ENCODE data around the gene PCGF2.

PCGF2 gene

GRCh38 chr17:38747463-38748148 is 530 bp downstream of the PCGF2 start:
- DNase-seq (ENCODE audit: extremely low read depth, low read depth): no peak
- peak overlapping the region; percentile 88 for H3K4me3 ChIP-seq (replicated peaks; ENCODE audit: low read depth, low read length)
- no peak for TF ChIP-seq CTCF (IDR thresholded peaks at IDR 0.05; ENCODE audit: low read depth, low read length, missing control alignments)

- no peak for DNase-seq (ENCODE audit: extremely low read depth, low read depth)
- no peak for TF ChIP-seq CTCF (IDR thresholded peaks at IDR 0.05; ENCODE audit: low read depth, low read length, missing control alignments)
- peak overlapping the region; percentile 88 for H3K4me3 ChIP-seq (replicated peaks; ENCODE audit: low read depth, low read length)
Measured at GRCh38 chr17:38746849-38747462, 1.2 kb downstream of the PCGF2 start.

GRCh38 chr17:38746004-38746848 is 1.9 kb downstream of the PCGF2 start:
- TF ChIP-seq CTCF (IDR thresholded peaks at IDR 0.05; ENCODE audit: low read depth, low read length, missing control alignments): no peak
- peak overlapping the region; percentile 88 for H3K4me3 ChIP-seq (replicated peaks; ENCODE audit: low read depth, low read length)
- DNase-seq (ENCODE audit: extremely low read depth, low read depth): no peak

GRCh38 chr17:38745545-38745944 is 2.6 kb downstream of the PCGF2 start:
- DNase-seq (ENCODE audit: extremely low read depth, low read depth): no peak
- peak overlapping the region; percentile 88; the same call in 1 of the 2 replicates for H3K4me3 ChIP-seq (replicated peaks; ENCODE audit: low read depth, low read length)
- TF ChIP-seq CTCF (IDR thresholded peaks at IDR 0.05; ENCODE audit: low read depth, low read length, missing control alignments): no peak

- TF ChIP-seq CTCF (IDR thresholded peaks at IDR 0.05; ENCODE audit: low read depth, low read length, missing control alignments): no peak
- no peak for DNase-seq (ENCODE audit: extremely low read depth, low read depth)
- H3K4me3 ChIP-seq (replicated peaks; ENCODE audit: low read depth, low read length): no peak overlapping the region
Measured at GRCh38 chr17:38743556-38744171, 4.5 kb downstream of the PCGF2 start.

GRCh38 chr17:38742411-38743308 is 5.5 kb downstream of the PCGF2 start:
- no peak for TF ChIP-seq CTCF (IDR thresholded peaks at IDR 0.05; ENCODE audit: low read depth, low read length, missing control alignments)
- peak; percentile 93 for DNase-seq (ENCODE audit: extremely low read depth, low read depth)
- H3K4me3 ChIP-seq (replicated peaks; ENCODE audit: low read depth, low read length): no peak overlapping the region

Measured in HFF-Myc (cell line).